HEK293 (cell line): Measurements from ENCODE around the gene ATP6V0C.

Experiments used
- CTCF ChIA-PET: fragments of 350-600 bp; formaldehyde crosslinking; extraction: SDS; loops from one replicate; lab custom pipeline; 2021; ENCODE audit warnings: antibody characterized with exemption; lab: Yijun Ruan, JAX
- POLR2A ChIA-PET: fragments of 300-600 bp; formaldehyde crosslinking; extraction: SDS; loops from one replicate; lab custom pipeline; 2020; ENCODE audit warnings: antibody characterized with exemption, inconsistent platforms; lab: Yijun Ruan, JAX
- H3K27ac ChIP-seq: fragments of 200-500 bp; sonication (Bioruptor generic); 2 replicates; pipeline ENCODE4 v1.5.1; 2014; ENCODE audit warnings: low read depth, low read length, control low read depth, inconsistent platforms; ENCODE audit errors: extremely low read depth
- H3K36me3 ChIP-seq, 2 experiments: fragments of 200-500 bp in 1 of 2; sonication (Bioruptor generic) in 1 of 2; 1 replicate in 1 of 2; 2 replicates in 1 of 2; pipeline ENCODE4 v1.5.1; 2014 to 2017; ENCODE audit warnings: inconsistent platforms in 2 of 2, low read length in 2 of 2; ENCODE audit not compliant: control insufficient read depth in 2 of 2, insufficient read depth in 1 of 2
- H3K4me1 ChIP-seq: fragments of 200-500 bp; sonication (Bioruptor generic); 2 replicates; pipeline ENCODE4 v1.5.1; 2014; ENCODE audit warnings: mild to moderate bottlenecking, low read length, inconsistent platforms; ENCODE audit not compliant: control insufficient read depth, insufficient read depth
- H3K4me3 ChIP-seq: 2 replicates; pipeline ENCODE4 v1.5.1; 2011; ENCODE audit warnings: low read depth, mild to moderate bottlenecking, control low read depth, low read length, moderate library complexity
- H3K9me3 ChIP-seq: fragments of 200-500 bp; sonication (Bioruptor generic); 2 replicates; pipeline ENCODE4 v1.5.1; 2014; ENCODE audit warnings: low read depth, low read length, inconsistent platforms; ENCODE audit not compliant: control insufficient read depth, insufficient read depth
- BCL11B ChIP-seq: fragments of 450-650 bp; formaldehyde crosslinking; IDR thresholded peaks from 2 replicates; pipeline ENCODE4 v1.5.1; 2016; ENCODE audit warnings: low read depth, missing biosample characterization, missing genetic modification characterization
- GLIS2 ChIP-seq: fragments of 450-650 bp; formaldehyde crosslinking; IDR thresholded peaks from 2 replicates; pipeline ENCODE4 v1.5.1; 2016; ENCODE audit warnings: missing biosample characterization, missing genetic modification characterization
- KLF1 ChIP-seq: fragments of 450-650 bp; formaldehyde crosslinking; IDR thresholded peaks from 2 replicates; pipeline ENCODE4 v1.5.1; 2016; ENCODE audit warnings: missing biosample characterization, missing genetic modification characterization
- SCRT2 ChIP-seq: fragments of 450-650 bp; formaldehyde crosslinking; IDR thresholded peaks from 2 replicates; pipeline ENCODE4 v1.5.1; 2016; ENCODE audit warnings: missing biosample characterization, missing genetic modification characterization
- WT1 ChIP-seq: fragments of 450-650 bp; formaldehyde crosslinking; IDR thresholded peaks from 2 replicates; pipeline ENCODE4 v1.5.1; 2016; ENCODE audit warnings: missing biosample characterization, missing genetic modification characterization
- ZFP69B ChIP-seq: fragments of 450-650 bp; formaldehyde crosslinking; IDR thresholded peaks from 2 replicates; pipeline ENCODE4 v1.5.1; 2016; ENCODE audit warnings: missing biosample characterization, missing genetic modification characterization
- ZNF169 ChIP-seq: fragments of 450-650 bp; formaldehyde crosslinking; IDR thresholded peaks from 2 replicates; pipeline ENCODE4 v1.5.1; 2016; ENCODE audit warnings: missing biosample characterization, missing genetic modification characterization
- ZNF175 ChIP-seq: fragments of 450-650 bp; formaldehyde crosslinking; IDR thresholded peaks from 2 replicates; pipeline ENCODE4 v1.5.1; 2016; ENCODE audit warnings: missing biosample characterization, missing genetic modification characterization
- ZNF184 ChIP-seq: fragments of 450-650 bp; IDR thresholded peaks from 2 replicates; pipeline ENCODE4 v1.5.1; 2018; ENCODE audit warnings: missing biosample characterization, mild to moderate bottlenecking, missing genetic modification characterization
- ZNF211 ChIP-seq: fragments of 450-650 bp; formaldehyde crosslinking; IDR thresholded peaks from 2 replicates; pipeline ENCODE4 v1.5.1; 2016; ENCODE audit warnings: low read depth, missing biosample characterization, missing genetic modification characterization
- ZNF223 ChIP-seq: fragments of 450-650 bp; formaldehyde crosslinking; IDR thresholded peaks from 2 replicates; pipeline ENCODE4 v1.5.1; 2016; ENCODE audit warnings: missing biosample characterization, missing genetic modification characterization
- ZNF366 ChIP-seq: fragments of 450-650 bp; formaldehyde crosslinking; conservative IDR thresholded peaks from 2 replicates; pipeline ENCODE4 v1.5.1; 2016; ENCODE audit warnings: missing biosample characterization, missing genetic modification characterization
- ZNF423 ChIP-seq: fragments of 450-650 bp; formaldehyde crosslinking; IDR thresholded peaks from 2 replicates; pipeline ENCODE4 v1.5.1; 2016; ENCODE audit warnings: missing biosample characterization, missing genetic modification characterization
- ZNF529 ChIP-seq: fragments of 450-650 bp; formaldehyde crosslinking; IDR thresholded peaks from 2 replicates; pipeline ENCODE4 v1.5.1; 2017; ENCODE audit warnings: missing genetic modification characterization, missing biosample characterization; ENCODE audit not compliant: insufficient replicate concordance
- ZNF664 ChIP-seq: fragments of 450-650 bp; formaldehyde crosslinking; IDR thresholded peaks from 2 replicates; pipeline ENCODE4 v1.5.1; 2016; ENCODE audit warnings: missing biosample characterization, missing genetic modification characterization
- TF ChIP-seq, protein P1 (sequence below): fragments of 450-650 bp; formaldehyde crosslinking; IDR thresholded peaks from 2 replicates; pipeline ENCODE4 v1.5.1; 2016; ENCODE audit warnings: missing biosample characterization, missing genetic modification characterization
- TF ChIP-seq, protein P2 (sequence below): fragments of 450-650 bp; formaldehyde crosslinking; IDR thresholded peaks from 2 replicates; pipeline ENCODE4 v1.5.1; 2016; ENCODE audit warnings: missing biosample characterization, missing genetic modification characterization
- TF ChIP-seq, protein P3 (sequence below): fragments of 450-650 bp; formaldehyde crosslinking; conservative IDR thresholded peaks from 2 replicates; pipeline ENCODE4 v1.5.1; 2016; ENCODE audit warnings: low read depth, missing biosample characterization, missing genetic modification characterization
- TF ChIP-seq, protein P4 (sequence below): fragments of 450-650 bp; IDR thresholded peaks from 2 replicates; pipeline ENCODE4 v1.5.1; 2018; ENCODE audit warnings: missing biosample characterization, missing genetic modification characterization
- TF ChIP-seq, protein P5 (sequence below): fragments of 450-650 bp; formaldehyde crosslinking; IDR thresholded peaks from 2 replicates; pipeline ENCODE4 v1.5.1; 2016; ENCODE audit warnings: missing biosample characterization, missing genetic modification characterization

ATP6V0C gene

DNA sequence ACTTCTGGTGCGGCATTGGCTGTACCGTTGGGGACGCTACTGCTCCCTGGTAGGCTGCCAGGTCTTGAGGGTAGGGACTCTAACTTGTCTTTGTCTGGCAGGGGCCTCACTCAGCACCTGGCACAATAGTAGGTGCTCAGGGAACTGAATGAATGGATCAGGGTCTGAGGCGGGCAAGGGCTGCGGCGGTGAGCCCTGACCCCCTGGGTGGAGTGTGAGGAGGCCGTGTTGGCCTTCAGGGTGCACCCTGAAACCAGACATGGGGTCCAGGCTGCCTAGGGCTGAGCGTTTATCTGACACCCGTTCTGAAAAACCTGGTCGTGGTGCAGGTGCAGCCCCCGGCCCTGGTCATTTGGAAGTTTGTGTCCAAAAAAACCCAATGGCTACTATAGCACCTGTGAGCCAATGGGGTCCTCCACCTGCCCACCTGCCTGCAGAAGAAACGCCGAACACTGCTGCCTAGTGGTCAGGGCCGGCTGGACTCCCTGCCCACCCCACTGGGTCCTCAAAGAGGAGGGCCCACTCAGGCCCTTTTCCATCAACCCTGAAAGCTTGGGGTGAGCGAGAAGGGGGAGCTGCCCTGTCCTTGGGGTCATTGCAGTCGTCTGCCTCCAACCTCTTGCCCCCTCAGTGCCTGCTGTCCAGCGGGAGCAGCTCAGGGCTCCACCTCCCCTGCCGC is 4.9 kb upstream of the ATP6V0C start:
- Histone ChIP-seq H3K4me1 (no peaks in the 10 kb centered on the region), H3K27ac (no peak overlapping the region), H3K9me3 (no peaks in the 10 kb centered on the region), H3K4me3 (no peak overlapping the region), H3K36me3 (no peaks in the 10 kb centered on the region; a peak in 1 of 3 replicates)
- CTCF ChIA-PET = no interaction called here
- POLR2A ChIA-PET = no interaction called here
- TF ChIP-seq, protein P1, sequence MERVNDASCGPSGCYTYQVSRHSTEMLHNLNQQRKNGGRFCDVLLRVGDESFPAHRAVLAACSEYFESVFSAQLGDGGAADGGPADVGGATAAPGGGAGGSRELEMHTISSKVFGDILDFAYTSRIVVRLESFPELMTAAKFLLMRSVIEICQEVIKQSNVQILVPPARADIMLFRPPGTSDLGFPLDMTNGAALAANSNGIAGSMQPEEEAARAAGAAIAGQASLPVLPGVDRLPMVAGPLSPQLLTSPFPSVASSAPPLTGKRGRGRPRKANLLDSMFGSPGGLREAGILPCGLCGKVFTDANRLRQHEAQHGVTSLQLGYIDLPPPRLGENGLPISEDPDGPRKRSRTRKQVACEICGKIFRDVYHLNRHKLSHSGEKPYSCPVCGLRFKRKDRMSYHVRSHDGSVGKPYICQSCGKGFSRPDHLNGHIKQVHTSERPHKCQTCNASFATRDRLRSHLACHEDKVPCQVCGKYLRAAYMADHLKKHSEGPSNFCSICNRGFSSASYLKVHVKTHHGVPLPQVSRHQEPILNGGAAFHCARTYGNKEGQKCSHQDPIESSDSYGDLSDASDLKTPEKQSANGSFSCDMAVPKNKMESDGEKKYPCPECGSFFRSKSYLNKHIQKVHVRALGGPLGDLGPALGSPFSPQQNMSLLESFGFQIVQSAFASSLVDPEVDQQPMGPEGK = no peak
- TF ChIP-seq BCL11B (tag by site-specific recombination) = no peak
- no peak for TF ChIP-seq ZNF366 (tag by site-specific recombination)
- TF ChIP-seq ZNF223 (tag by site-specific recombination) = no peak
- TF ChIP-seq ZNF175 (tag by site-specific recombination) = no peak
- no peak for TF ChIP-seq ZFP69B (tag by site-specific recombination)
- TF ChIP-seq ZNF529 (tag by site-specific recombination) = no peak
- no peak for TF ChIP-seq ZNF664 (tag by site-specific recombination)
- TF ChIP-seq, protein P2, sequence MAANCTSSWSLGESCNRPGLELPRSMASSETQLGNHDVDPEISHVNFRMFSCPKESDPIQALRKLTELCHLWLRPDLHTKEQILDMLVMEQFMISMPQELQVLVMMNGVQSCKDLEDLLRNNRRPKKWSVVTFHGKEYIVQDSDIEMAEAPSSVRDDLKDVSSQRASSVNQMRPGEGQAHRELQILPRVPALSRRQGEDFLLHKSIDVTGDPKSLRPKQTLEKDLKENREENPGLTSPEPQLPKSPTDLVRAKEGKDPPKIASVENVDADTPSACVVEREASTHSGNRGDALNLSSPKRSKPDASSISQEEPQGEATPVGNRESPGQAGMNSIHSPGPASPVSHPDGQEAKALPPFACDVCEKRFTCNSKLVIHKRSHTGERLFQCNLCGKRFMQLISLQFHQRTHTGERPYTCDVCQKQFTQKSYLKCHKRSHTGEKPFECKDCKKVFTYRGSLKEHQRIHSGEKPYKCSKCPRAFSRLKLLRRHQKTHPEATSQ (tag by site-specific recombination) = no peak
- TF ChIP-seq, protein P3, sequence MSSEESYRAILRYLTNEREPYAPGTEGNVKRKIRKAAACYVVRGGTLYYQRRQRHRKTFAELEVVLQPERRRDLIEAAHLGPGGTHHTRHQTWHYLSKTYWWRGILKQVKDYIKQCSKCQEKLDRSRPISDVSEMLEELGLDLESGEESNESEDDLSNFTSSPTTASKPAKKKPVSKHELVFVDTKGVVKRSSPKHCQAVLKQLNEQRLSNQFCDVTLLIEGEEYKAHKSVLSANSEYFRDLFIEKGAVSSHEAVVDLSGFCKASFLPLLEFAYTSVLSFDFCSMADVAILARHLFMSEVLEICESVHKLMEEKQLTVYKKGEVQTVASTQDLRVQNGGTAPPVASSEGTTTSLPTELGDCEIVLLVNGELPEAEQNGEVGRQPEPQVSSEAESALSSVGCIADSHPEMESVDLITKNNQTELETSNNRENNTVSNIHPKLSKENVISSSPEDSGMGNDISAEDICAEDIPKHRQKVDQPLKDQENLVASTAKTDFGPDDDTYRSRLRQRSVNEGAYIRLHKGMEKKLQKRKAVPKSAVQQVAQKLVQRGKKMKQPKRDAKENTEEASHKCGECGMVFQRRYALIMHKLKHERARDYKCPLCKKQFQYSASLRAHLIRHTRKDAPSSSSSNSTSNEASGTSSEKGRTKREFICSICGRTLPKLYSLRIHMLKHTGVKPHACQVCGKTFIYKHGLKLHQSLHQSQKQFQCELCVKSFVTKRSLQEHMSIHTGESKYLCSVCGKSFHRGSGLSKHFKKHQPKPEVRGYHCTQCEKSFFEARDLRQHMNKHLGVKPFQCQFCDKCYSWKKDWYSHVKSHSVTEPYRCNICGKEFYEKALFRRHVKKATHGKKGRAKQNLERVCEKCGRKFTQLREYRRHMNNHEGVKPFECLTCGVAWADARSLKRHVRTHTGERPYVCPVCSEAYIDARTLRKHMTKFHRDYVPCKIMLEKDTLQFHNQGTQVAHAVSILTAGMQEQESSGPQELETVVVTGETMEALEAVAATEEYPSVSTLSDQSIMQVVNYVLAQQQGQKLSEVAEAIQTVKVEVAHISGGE = no peak
- no peak for TF ChIP-seq ZNF184 (tag by site-specific recombination)

DNA sequence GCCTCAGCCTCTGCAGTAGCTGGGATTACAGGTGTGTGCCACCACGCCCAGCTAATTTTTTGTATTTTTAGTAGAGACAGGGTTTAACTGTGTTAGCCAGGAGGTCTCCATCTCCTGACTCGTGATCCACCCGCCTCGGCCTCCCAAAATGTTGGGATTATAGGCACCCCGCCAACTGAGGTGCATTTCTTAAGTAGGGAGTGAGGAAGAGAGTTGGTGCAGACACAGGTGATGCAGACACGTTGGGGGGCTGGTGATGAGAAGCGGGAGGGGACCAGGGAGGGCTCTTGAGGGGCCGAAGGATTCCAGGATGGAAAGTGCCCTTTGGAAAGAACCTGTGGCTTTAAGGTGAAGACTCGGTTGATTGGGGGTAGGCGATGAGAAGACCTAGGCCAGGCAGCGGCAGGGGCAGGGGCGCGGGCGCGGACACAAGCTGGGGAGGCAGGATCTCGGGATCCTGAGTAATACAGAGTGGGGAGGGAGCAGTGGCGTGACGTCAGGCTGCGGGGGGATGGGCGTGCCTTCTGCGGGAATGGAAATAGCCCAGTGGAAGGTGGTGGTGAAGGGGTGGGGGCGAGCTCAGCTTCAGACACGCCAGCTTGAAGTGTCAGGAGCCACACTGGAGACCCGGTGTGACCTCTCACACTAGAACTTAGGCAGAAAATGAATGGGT is 2.5 kb upstream of the ATP6V0C start:
- POLR2A ChIA-PET = interaction anchor here (0.8 kb wide), 1 partner anchor 356 kb away, joined by 5 read pairs; the partner anchor contains the start of gene TRAF7
- Histone ChIP-seq H3K36me3 (peaks cover 0 to 2% of the 10 kb centered on the region in 2 experiments; a peak in 2 of 3 replicates), H3K27ac (no peak overlapping the region), H3K4me1 (no peaks in the 10 kb centered on the region; the same call in 1 of the 2 replicates), H3K4me3 (no peak overlapping the region), H3K9me3 (no peaks in the 10 kb centered on the region)
- CTCF ChIA-PET = interaction anchor here (5.6 kb wide), 1 partner anchor 10 kb away, joined by 27 read pairs; no protein-coding TSS in a partner anchor
- TF ChIP-seq KLF1 (tag by site-specific recombination) = peak; percentile 44; the same call in 1 of the 2 replicates
- TF ChIP-seq ZNF169 (tag by site-specific recombination) = no peak
- no peak for TF ChIP-seq ZNF423 (tag by site-specific recombination)
- TF ChIP-seq, protein P4, sequence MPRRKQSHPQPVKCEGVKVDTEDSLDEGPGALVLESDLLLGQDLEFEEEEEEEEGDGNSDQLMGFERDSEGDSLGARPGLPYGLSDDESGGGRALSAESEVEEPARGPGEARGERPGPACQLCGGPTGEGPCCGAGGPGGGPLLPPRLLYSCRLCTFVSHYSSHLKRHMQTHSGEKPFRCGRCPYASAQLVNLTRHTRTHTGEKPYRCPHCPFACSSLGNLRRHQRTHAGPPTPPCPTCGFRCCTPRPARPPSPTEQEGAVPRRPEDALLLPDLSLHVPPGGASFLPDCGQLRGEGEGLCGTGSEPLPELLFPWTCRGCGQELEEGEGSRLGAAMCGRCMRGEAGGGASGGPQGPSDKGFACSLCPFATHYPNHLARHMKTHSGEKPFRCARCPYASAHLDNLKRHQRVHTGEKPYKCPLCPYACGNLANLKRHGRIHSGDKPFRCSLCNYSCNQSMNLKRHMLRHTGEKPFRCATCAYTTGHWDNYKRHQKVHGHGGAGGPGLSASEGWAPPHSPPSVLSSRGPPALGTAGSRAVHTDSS (tag by site-specific recombination) = no peak
- peak; percentile 66 for TF ChIP-seq WT1 (tag by site-specific recombination)
- TF ChIP-seq, protein P1 = peak; percentile 41
- no peak for TF ChIP-seq ZNF211
- TF ChIP-seq SCRT2 (tag by site-specific recombination) = peak; percentile 15; the same call in 1 of the 2 replicates
- peak; percentile 40; the same call in 1 of the 2 replicates for TF ChIP-seq GLIS2
- TF ChIP-seq, protein P5, sequence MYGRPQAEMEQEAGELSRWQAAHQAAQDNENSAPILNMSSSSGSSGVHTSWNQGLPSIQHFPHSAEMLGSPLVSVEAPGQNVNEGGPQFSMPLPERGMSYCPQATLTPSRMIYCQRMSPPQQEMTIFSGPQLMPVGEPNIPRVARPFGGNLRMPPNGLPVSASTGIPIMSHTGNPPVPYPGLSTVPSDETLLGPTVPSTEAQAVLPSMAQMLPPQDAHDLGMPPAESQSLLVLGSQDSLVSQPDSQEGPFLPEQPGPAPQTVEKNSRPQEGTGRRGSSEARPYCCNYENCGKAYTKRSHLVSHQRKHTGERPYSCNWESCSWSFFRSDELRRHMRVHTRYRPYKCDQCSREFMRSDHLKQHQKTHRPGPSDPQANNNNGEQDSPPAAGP (tag by site-specific recombination) = peak; percentile 49; the same call in 1 of the 2 replicates
